H1 (cell line): Measurements from ENCODE around the gene DPF3. TPM values are rescaled to one million over a fixed set of nuclear protein-coding genes. Genes with fewer than 3 reads are reported as not detected.

ENCODE experiments used
- CTCF ChIA-PET: fragments of 300-600 bp; sonication (Branson Sonifier 250); formaldehyde crosslinking; loops from one replicate; lab custom pipeline; 2021; ENCODE audit not compliant: partially characterized antibody; lab: Charles Lee
- POLR2A ChIA-PET: fragments of 300-600 bp; sonication (Branson Sonifier 250); formaldehyde crosslinking; loops from one replicate; lab custom pipeline; 2021; ENCODE audit warnings: inconsistent platforms; ENCODE audit not compliant: partially characterized antibody; lab: Charles Lee
- DNase-seq, 2 experiments: peaks; one replicate each; pipeline versions ENCODE4 v3.0.0 to v3.0.0-alpha.2; 2010 to 2022; ENCODE audit warnings: low spot score in 2 of 2, low read depth in 1 of 2, mixed read lengths in 1 of 2
- FAIRE-seq: peaks from 2 replicates; lab custom pipeline; 2011; peaks lifted over from hg19 to GRCh38; lab: Jason Lieb, UNC
- H2AFZ ChIP-seq: 2 replicates; pipeline ENCODE4 v1.8.1; 2012; ENCODE audit warnings: low read length, inconsistent platforms
- H2AK5ac ChIP-seq: 2 replicates; pipeline ENCODE4 v1.6.1; 2013; ENCODE audit warnings: low read depth, low read length
- H2BK120ac ChIP-seq: replicated peaks from 2 replicates; pipeline ENCODE3; 2013; ENCODE audit warnings: low read depth, low read length, inconsistent platforms
- H2BK12ac ChIP-seq: 2 replicates; pipeline ENCODE4 v1.6.1; 2013; ENCODE audit warnings: low read depth, low read length
- H2BK15ac ChIP-seq: 2 replicates; pipeline ENCODE4 v1.6.1; 2013; ENCODE audit warnings: low read length
- H2BK20ac ChIP-seq: 2 replicates; pipeline ENCODE4 v1.6.1; 2013; ENCODE audit warnings: low read length
- H2BK5ac ChIP-seq: 2 replicates; pipeline ENCODE4 v1.6.1; 2013; ENCODE audit warnings: low read depth, low read length
- H3K14ac ChIP-seq: 2 replicates; pipeline ENCODE4 v1.6.1; 2013; ENCODE audit warnings: inconsistent platforms; ENCODE audit not compliant: insufficient read length
- H3K18ac ChIP-seq: 2 replicates; pipeline ENCODE4 v1.6.1; 2013; ENCODE audit warnings: low read length; ENCODE audit errors: extremely low read depth
- H3K23ac ChIP-seq: 2 replicates; pipeline ENCODE4 v1.6.1; 2013; ENCODE audit warnings: inconsistent platforms; ENCODE audit not compliant: insufficient read length
- H3K23me2 ChIP-seq: 2 replicates; pipeline ENCODE4 v1.6.1; 2013; ENCODE audit warnings: low read depth, low read length
- H3K27ac ChIP-seq: 2 replicates; pipeline ENCODE4 v1.6.1; 2011; ENCODE audit warnings: low read depth, low read length, inconsistent platforms
- H3K27me3 ChIP-seq, 4 experiments: replicated peaks in 1 of 4; 1 replicate in 1 of 4; 2 replicates in 3 of 4; pipeline versions ENCODE4 v1.6.1 to v1.8.1; 2011 to 2013; ENCODE audit warnings: low read length in 3 of 4, mild to moderate bottlenecking in 3 of 4, inconsistent platforms in 2 of 4, mixed read lengths in 2 of 4, moderate library complexity in 1 of 4; ENCODE audit not compliant: control insufficient read depth in 3 of 4, insufficient read depth in 3 of 4; ENCODE audit errors: extremely low read depth in 1 of 4
- H3K36me3 ChIP-seq, 4 experiments: 2 replicates each; pipeline versions ENCODE4 v1.6.1 to v1.8.1; 2011 to 2013; ENCODE audit warnings: mild to moderate bottlenecking in 4 of 4, low read length in 3 of 4, moderate library complexity in 2 of 4, control low read depth in 1 of 4, inconsistent platforms in 1 of 4; ENCODE audit not compliant: insufficient read depth in 4 of 4, control insufficient read depth in 2 of 4
- H3K4ac ChIP-seq: replicated peaks from 2 replicates; pipeline ENCODE3; 2013; ENCODE audit warnings: low read length, low read depth, mixed read lengths, inconsistent platforms; ENCODE audit not compliant: insufficient read length
- H3K4me1 ChIP-seq, 4 experiments: replicated peaks in 1 of 4; 1 replicate in 1 of 4; 2 replicates in 3 of 4; pipeline versions ENCODE4 v1.6.1 to v1.8.1; 2011 to 2013; ENCODE audit warnings: low read length in 3 of 4, inconsistent platforms in 2 of 4, mixed read lengths in 1 of 4; ENCODE audit not compliant: insufficient read depth in 4 of 4, control insufficient read depth in 3 of 4
- H3K4me2 ChIP-seq, 2 experiments: 2 replicates each; pipeline versions ENCODE4 v1.6.1 to v1.8.1; 2011 to 2013; ENCODE audit warnings: low read depth in 2 of 2, low read length in 2 of 2, control low read depth in 1 of 2, inconsistent platforms in 1 of 2, mild to moderate bottlenecking in 1 of 2; ENCODE audit not compliant: insufficient read depth in 1 of 2
- H3K4me3 ChIP-seq, 4 experiments: fragments of 200-600, 300-600 bp in 1 of 4; sonication (generic), shearing (Covaris generic), sonication (Bioruptor Twin) in 1 of 4; 2 replicates each; pipeline versions ENCODE4 v1.5.1 to v1.8.1; 2011 to 2016; ENCODE audit warnings: low read length in 4 of 4, low read depth in 3 of 4, control low read depth in 2 of 4, inconsistent platforms in 2 of 4, mild to moderate bottlenecking in 2 of 4, mixed read lengths in 1 of 4, moderate library complexity in 1 of 4; ENCODE audit not compliant: insufficient read depth in 2 of 4; ENCODE audit errors: extremely low read depth in 1 of 4
- H3K56ac ChIP-seq: replicated peaks from 2 replicates; pipeline ENCODE3; 2013; ENCODE audit warnings: low read depth, mild to moderate bottlenecking, mixed read lengths, low read length, inconsistent platforms; ENCODE audit not compliant: insufficient read length
- H3K79me1 ChIP-seq: 2 replicates; pipeline ENCODE4 v1.6.1; 2013; ENCODE audit warnings: low read depth, low read length, control low read depth
- H3K79me2 ChIP-seq, 2 experiments: 2 replicates each; pipeline versions ENCODE4 v1.6.1 to v1.8.1; 2012 to 2013; ENCODE audit warnings: low read length in 2 of 2, mild to moderate bottlenecking in 2 of 2, inconsistent platforms in 1 of 2; ENCODE audit not compliant: insufficient read depth in 2 of 2, control insufficient read depth in 1 of 2
- H3K9ac ChIP-seq, 4 experiments: replicated peaks in 1 of 4; 1 replicate in 1 of 4; 2 replicates in 3 of 4; pipeline versions ENCODE4 v1.6.1 to v1.8.1; 2011 to 2013; ENCODE audit warnings: low read depth in 3 of 4, low read length in 3 of 4, control low read depth in 2 of 4, mild to moderate bottlenecking in 2 of 4, moderate library complexity in 2 of 4, inconsistent platforms in 1 of 4; ENCODE audit errors: extremely low read depth in 1 of 4
- H3K9me3 ChIP-seq, 2 experiments: 2 replicates each; pipeline versions ENCODE4 v1.6.1 to v1.8.1; 2012 to 2013; ENCODE audit warnings: mild to moderate bottlenecking in 2 of 2, moderate library complexity in 2 of 2, control low read depth in 1 of 2, inconsistent platforms in 1 of 2, low read depth in 1 of 2, low read length in 1 of 2, mixed read lengths in 1 of 2; ENCODE audit not compliant: insufficient read depth in 2 of 2
- H4K20me1 ChIP-seq, 2 experiments: replicated peaks in 1 of 2; 2 replicates each; pipeline versions ENCODE3 to v1.8.1; 2011 to 2013; ENCODE audit warnings: inconsistent platforms in 2 of 2, low read length in 2 of 2, mild to moderate bottlenecking in 1 of 2; ENCODE audit not compliant: insufficient read depth in 2 of 2, control insufficient read depth in 1 of 2
- H4K5ac ChIP-seq: 2 replicates; pipeline ENCODE4 v1.6.1; 2013; ENCODE audit warnings: low read length, low read depth, mixed read lengths, inconsistent platforms; ENCODE audit not compliant: insufficient read length
- H4K8ac ChIP-seq: 2 replicates; pipeline ENCODE4 v1.8.0; 2013; ENCODE audit warnings: mild to moderate bottlenecking, moderate library complexity, low read length, inconsistent platforms; ENCODE audit not compliant: insufficient read depth; ENCODE audit errors: extremely low read depth
- H4K91ac ChIP-seq: replicated peaks from 2 replicates; pipeline ENCODE3; 2013; ENCODE audit warnings: low read length, mixed read lengths, inconsistent platforms; ENCODE audit not compliant: insufficient read length
- ATF3 ChIP-seq: IDR thresholded peaks from 2 replicates; pipeline ENCODE4 v1.6.1; 2011; ENCODE audit warnings: low read depth, mild to moderate bottlenecking, low read length; ENCODE audit not compliant: insufficient read depth
- BRCA1 ChIP-seq: IDR thresholded peaks from 2 replicates; pipeline ENCODE4 v1.6.1; 2012; ENCODE audit warnings: low read depth, low read length, improper control_type of control experiment
- CREB1 ChIP-seq: IDR thresholded peaks from 2 replicates; pipeline ENCODE4 v1.6.1; 2012; ENCODE audit warnings: inconsistent platforms
- EZH2 ChIP-seq: fragments of 200-600 bp; sonication (generic); IDR thresholded peaks from 2 replicates; pipeline ENCODE4 v1.7.1; 2012; ENCODE audit warnings: low read depth, mild to moderate bottlenecking, moderate library complexity, low read length, inconsistent platforms; ENCODE audit not compliant: severe bottlenecking
- GABPA ChIP-seq: IDR thresholded peaks from 2 replicates; pipeline ENCODE4 v1.6.1; 2011; ENCODE audit warnings: mild to moderate bottlenecking, low read length, moderate library complexity, borderline replicate concordance; ENCODE audit not compliant: insufficient read depth
- GTF2F1 ChIP-seq: IDR thresholded peaks from 2 replicates; pipeline ENCODE4 v1.6.1; 2012; ENCODE audit warnings: low read depth, low read length, improper control_type of control experiment, borderline replicate concordance
- KDM1A ChIP-seq: fragments of 200-600, 300-600 bp; sonication (generic); IDR thresholded peaks from 2 replicates; pipeline ENCODE4 v1.7.1; 2016; ENCODE audit warnings: mild to moderate bottlenecking, low read length, borderline replicate concordance
- POLR2A ChIP-seq, 2 experiments: IDR thresholded peaks; 1 replicate in 1 of 2; 2 replicates in 1 of 2; pipeline ENCODE4 v1.6.1; 2011; ENCODE audit warnings: low read depth in 2 of 2, low read length in 2 of 2, mild to moderate bottlenecking in 2 of 2; ENCODE audit errors: control extremely low read depth in 1 of 2
- POLR2AphosphoS5 ChIP-seq: IDR thresholded peaks from 2 replicates; pipeline ENCODE4 v1.6.1; 2011; ENCODE audit warnings: low read depth, low read length
- RXRA ChIP-seq: IDR thresholded peaks from 2 replicates; pipeline ENCODE4 v1.6.1; 2011; ENCODE audit warnings: low read depth, mild to moderate bottlenecking, low read length, moderate library complexity; ENCODE audit not compliant: insufficient read depth
- SP2 ChIP-seq: IDR thresholded peaks from 2 replicates; pipeline ENCODE4 v1.6.1; 2012; ENCODE audit warnings: mild to moderate bottlenecking, low read length, inconsistent platforms
- TCF12 ChIP-seq: IDR thresholded peaks from 2 replicates; pipeline ENCODE4 v1.6.1; 2011; ENCODE audit warnings: low read depth, mild to moderate bottlenecking, low read length
- TEAD4 ChIP-seq: IDR thresholded peaks from 2 replicates; pipeline ENCODE4 v1.6.1; 2012; ENCODE audit warnings: low read depth, low read length, inconsistent platforms, mixed read lengths
- WGBS, 2 experiments: shearing (Covaris generic) in 1 of 2; methylation state at CpG; one replicate each; pipeline versions ENCODE4 v1.1.6 to v1.1.7; 2013 to 2015; ENCODE audit warnings: low lambda C conversion rate in 2 of 2, mixed read lengths in 2 of 2, inconsistent platforms in 1 of 2, low coverage in 1 of 2, missing lambda C conversion rate in 1 of 2; ENCODE audit not compliant: insufficient replicate concordance in 2 of 2, insufficient coverage in 1 of 2, insufficient read length in 1 of 2; ENCODE audit errors: extremely low coverage in 1 of 2, missing lambda C conversion rate in 1 of 2; 5-methylcytosine and 5-hydroxymethylcytosine counted together
- polyA plus RNA-seq, 7 experiments: library from polyadenylated mRNA; depleted of rRNA in 3 of 7; stranded (reverse) in 5 of 7; unstranded in 2 of 7; fragments of >200 nt in 5 of 7; fragments of 200-250 nt in 2 of 7; gene quantifications; 1 replicate in 5 of 7; 2 replicates in 1 of 7; 4 replicates in 1 of 7; pipeline versions ENCODE4 v1.2.1 to v1.2.3, GENCODE V29; 2011 to 2013; ENCODE audit warnings: missing spikeins in 2 of 7, mixed read lengths in 2 of 7
- total RNA-seq: library from RNA; stranded (reverse); fragmentation: NEBNext Ultra II Directional; extraction: Animal tissue kit (Norgen Biotek cat#: 25700); gene quantifications from 2 replicates; pipeline ENCODE4 v1.2.1, GENCODE V29; 2021

Gene DPF3
- total and polyA plus RNA-seq, 2 of the 8 experiments (the other 6 are each of a cell fraction or from before 2014, with no cell fraction given): 0.19 TPM; not detected in 1

GRCh38 chr14:72790887-72791566 is 102.9 kb downstream of the DPF3 start:
- Histone ChIP-seq H3K36me3 (no peaks in the 10 kb centered on the region), H3K18ac (no peak overlapping the region), H3K79me1 (no peaks in the 10 kb centered on the region), H2AK5ac (no peak overlapping the region), H3K4me2 (no peak overlapping the region), H3K27me3 (no peaks in the 10 kb centered on the region), H3K4me3 (no peak overlapping the region), H3K9ac (no peak overlapping the region), H3K9me3 (no peaks in the 10 kb centered on the region), H3K27ac (no peak overlapping the region), H2BK12ac (no peak overlapping the region), H3K23me2 (no peaks in the 10 kb centered on the region), H3K56ac (no peak overlapping the region), H3K14ac (no peak overlapping the region), H2AFZ (no peak overlapping the region), H2BK20ac (no peak overlapping the region), H4K91ac (no peak overlapping the region), H3K4ac (no peak overlapping the region), H4K20me1 (no peaks in the 10 kb centered on the region), H2BK5ac (no peak overlapping the region), H4K5ac (no peak overlapping the region), H3K4me1 (peaks cover 0 to 14% (median 3%) of the 10 kb centered on the region in 4 experiments; a peak in 3 of 7 replicates), H3K79me2 (no peaks in the 10 kb centered on the region), H4K8ac (no peak overlapping the region; the same call in 1 of the 2 replicates), H2BK15ac (no peak overlapping the region; the same call in 1 of the 2 replicates), H3K23ac (no peak overlapping the region), H2BK120ac (no peak overlapping the region)
- WGBS, 2 experiments: 83% methylated on average over 7 of the region's 10 CpGs; no CpG with 5 or more reads in 1 of the 2 experiments
- ChIA-PET POLR2A (no interaction called here), CTCF (interaction anchor here (0.7 to 1.1 kb wide), 4 partner anchors 19 to 114 kb away, joined by 3 read pairs; partner anchors contain the start of gene DPF3)
- no peak for DNase-seq
- FAIRE-seq: no peak
- no peak for TF ChIP-seq KDM1A
- TF ChIP-seq CREB1: no peak
- TF ChIP-seq RXRA: no peak
- no peak for TF ChIP-seq BRCA1
- no peak for TF ChIP-seq POLR2A (IDR thresholded peaks at IDR 0.05; ENCODE audit: control extremely low read depth in 1 of 2, low read depth in 2 of 2, low read length in 2 of 2)
- TF ChIP-seq GTF2F1: no peak
- no peak for TF ChIP-seq POLR2AphosphoS5
- TF ChIP-seq SP2: no peak
- no peak for TF ChIP-seq TCF12
- TF ChIP-seq EZH2: no peak
- no peak for TF ChIP-seq ATF3
- TF ChIP-seq TEAD4: no peak
- no peak for TF ChIP-seq GABPA
